Adrenal gland (tissue), 12 donors: Measurements from ENCODE around the gene STARD10. TPM values are rescaled to one million over a fixed set of nuclear protein-coding genes. Genes with fewer than 3 reads are reported as not detected.

Experiments
- DNase-seq, 7 donors: peaks; one replicate each; pipeline ENCODE4 v3.0.0-alpha.2; 2019 to 2020
- H3K27ac ChIP-seq, 5 donors: fragments of 200-600 bp; sonication (generic) in 4 of 5; 1 replicate in 3 of 5; 2 replicates in 2 of 5; pipeline versions ENCODE4 v1.5.1 to v1.8.0; 2016 to 2020; ENCODE audit warnings: mild to moderate bottlenecking in 1 of 5
- H3K27me3 ChIP-seq: fragments of 200-600 bp; 2 replicates; pipeline ENCODE4 v1.8.0; 2021
- H3K36me3 ChIP-seq, 2 donors: fragments of 200-600 bp; replicated peaks in 1 of 2; 1 replicate in 1 of 2; 2 replicates in 1 of 2; pipeline versions ENCODE4 v1.5.1 to v1.8.0; 2018 to 2022
- H3K4me1 ChIP-seq, 2 donors: fragments of 200-600 bp; replicated peaks in 1 of 2; 1 replicate in 1 of 2; 2 replicates in 1 of 2; pipeline versions ENCODE4 v1.5.1 to v1.8.0; 2018 to 2021
- H3K4me3 ChIP-seq, 4 donors: fragments of 200-600 bp; sonication (generic) in 3 of 4; one replicate each; pipeline ENCODE4 v1.5.1; 2016 to 2018
- H3K9me3 ChIP-seq, 3 donors: fragments of 200-600 bp; sonication (generic) in 1 of 3; replicated peaks in 1 of 3; 1 replicate in 2 of 3; 2 replicates in 1 of 3; pipeline versions ENCODE4 v1.5.1 to v1.8.0; 2016 to 2021
- POLR2A ChIP-seq, 2 donors: fragments of 450-650 bp; IDR thresholded peaks; one replicate each; pipeline ENCODE4 v1.6.1; 2017; ENCODE audit warnings: antibody characterized with exemption in 2 of 2, mild to moderate bottlenecking in 2 of 2, moderate library complexity in 1 of 2
- WGBS, 4 donors: extraction: QIAGEN DNeasy Blood & Tissue Kit in 2 of 4; methylation state at CpG; one replicate each; pipeline versions ENCODE4 v1.1.5 to v1.1.7; 2013 to 2017; 5-methylcytosine and 5-hydroxymethylcytosine counted together
- intact Hi-C, 2 donors: fragments of 100-400 bp; cut with DNase I; formaldehyde crosslinking; loops; one replicate each; pipeline versions ENCODE4 v1.14.1 to v1.15.0; 2022 to 2023
- polyA plus RNA-seq, 3 donors: library from polyadenylated mRNA; stranded (reverse); fragments of 200-250 nt in 2 of 3; fragments of 350-450 nt in 1 of 3; fragmentation: Illumina TruSeq in 1 of 3; extraction: RNeasy Lipid Tissue Mini Kit (QIAGEN cat#74804) in 1 of 3; gene quantifications; one replicate each; pipeline ENCODE4 v1.2.3, GENCODE V29; 2013 to 2014
- total RNA-seq, 9 donors: library from RNA; depleted of rRNA in 4 of 9; stranded (reverse); fragments of >200 nt in 4 of 9; fragments of 120-200 nt in 1 of 9; fragmentation: NEBNext Ultra II Directional in 1 of 9; extraction: Animal tissue kit (Norgen Biotek cat#: 25700) in 1 of 9; gene quantifications; one replicate each; pipeline versions ENCODE4 v1.1.0 to v1.2.4, GENCODE V29; 2013 to 2023
- TF ChIP-seq, protein P1 (sequence below), 6 experiments: fragments of 450-650 bp in 4 of 6; fragments of 200-600 bp in 2 of 6; sonication (generic) in 1 of 6; IDR thresholded peaks; 1 replicate in 5 of 6; 2 replicates in 1 of 6; pipeline versions ENCODE4 v1.5.1 to v1.8.0; 2016 to 2021; ENCODE audit warnings: antibody characterized with exemption in 6 of 6, mild to moderate bottlenecking in 2 of 6, moderate library complexity in 1 of 6
- donor health status: healthy with polysubstance abuse.
- donor health status: Bipolar disorder and iron deficiency.
- donor health status: DM: yes; HTN: yes; CAD: no.
- donor health status: DM: no; HTN: no; CAD: no.
- donor health status: DM: no; HTN: no; CAD: no.
- donor health status: DM: yes; HTN: yes; CAD: no.

The STARD10 gene
- total and polyA plus RNA-seq, 12 donors: 190 to 668 (median 350) TPM

DNA sequence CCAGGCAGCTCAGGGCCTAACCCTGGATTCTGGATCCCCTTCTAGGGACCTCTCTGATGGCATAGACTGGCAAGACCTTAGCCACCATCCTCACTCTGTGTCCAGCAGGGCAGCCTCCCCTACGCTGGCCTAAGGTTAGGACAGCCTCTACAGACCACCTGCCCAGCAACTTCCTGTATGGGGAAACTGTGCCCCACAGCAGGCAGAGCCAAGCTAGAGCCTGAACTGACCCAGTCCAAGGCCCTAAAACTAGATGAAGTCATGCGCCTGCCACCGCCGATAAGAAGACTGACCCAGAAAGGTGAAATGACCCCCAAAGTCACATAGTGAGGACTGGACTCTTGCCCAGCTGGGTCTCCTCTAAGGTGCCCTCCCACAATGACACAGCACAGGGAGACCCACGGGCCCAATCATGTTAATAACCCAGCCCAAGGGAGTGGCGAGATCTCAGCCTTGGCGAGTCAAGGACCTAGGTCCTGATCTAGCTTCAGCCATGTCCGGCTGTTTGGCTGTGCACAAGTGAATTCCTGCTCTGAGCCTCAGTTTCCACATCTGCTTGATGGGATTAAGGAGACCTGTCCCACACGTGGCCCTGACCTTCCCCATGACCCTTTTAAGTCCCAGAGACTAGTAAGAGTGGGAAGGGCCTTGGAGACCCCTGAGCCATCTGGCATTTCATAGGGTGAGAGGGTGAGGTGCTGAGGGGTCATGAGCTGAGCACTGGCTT lies 17.6 kb downstream of the STARD10 start:
- H3K4me1 ChIP-seq: peaks cover 73 to 98% of the 10 kb centered on the region in 2 donors

DNA sequence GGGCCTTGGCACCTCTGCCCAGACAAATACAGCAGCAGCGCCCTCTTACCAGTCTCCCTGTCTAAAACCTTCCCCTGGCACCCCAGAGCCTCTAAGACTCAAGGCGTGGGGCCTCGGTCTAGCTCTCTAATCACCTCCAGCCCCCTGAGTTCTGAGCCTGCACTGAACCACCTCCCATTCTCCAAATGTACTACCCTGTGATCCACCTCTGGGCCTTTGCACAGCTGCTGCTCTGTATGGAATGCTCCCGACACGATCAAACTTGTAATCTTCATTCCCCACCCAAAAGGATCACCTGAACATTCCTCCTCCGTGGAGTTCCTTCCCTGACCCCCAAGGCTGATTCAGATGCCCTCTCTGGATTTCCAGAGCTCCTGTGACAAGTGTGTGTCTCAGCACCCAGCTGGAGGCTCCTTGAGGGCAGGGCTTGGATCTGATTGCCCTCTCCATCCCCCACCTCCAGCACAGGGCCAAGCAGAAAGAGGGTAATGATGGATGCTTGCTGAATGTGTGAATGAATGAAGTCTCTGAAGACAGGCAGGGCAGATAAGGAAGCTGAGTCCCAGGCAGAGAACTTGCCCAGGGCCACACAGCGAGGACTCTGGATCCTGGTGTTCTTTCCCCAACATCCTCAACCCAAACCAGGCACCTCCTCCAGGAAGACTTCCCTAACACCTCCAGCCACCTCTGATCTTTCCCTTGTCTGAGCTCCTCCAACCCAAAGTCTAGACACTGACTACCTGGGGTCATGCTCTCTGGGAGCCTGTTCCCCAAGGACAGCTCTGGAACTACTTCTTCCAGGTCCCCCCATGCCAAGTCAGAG lies 18.3 kb downstream of the STARD10 start:
- WGBS, 4 donors: 84 to 90% (median 88%) methylated on average over 7 of the region's 7 CpGs
- TF ChIP-seq, protein P1, sequence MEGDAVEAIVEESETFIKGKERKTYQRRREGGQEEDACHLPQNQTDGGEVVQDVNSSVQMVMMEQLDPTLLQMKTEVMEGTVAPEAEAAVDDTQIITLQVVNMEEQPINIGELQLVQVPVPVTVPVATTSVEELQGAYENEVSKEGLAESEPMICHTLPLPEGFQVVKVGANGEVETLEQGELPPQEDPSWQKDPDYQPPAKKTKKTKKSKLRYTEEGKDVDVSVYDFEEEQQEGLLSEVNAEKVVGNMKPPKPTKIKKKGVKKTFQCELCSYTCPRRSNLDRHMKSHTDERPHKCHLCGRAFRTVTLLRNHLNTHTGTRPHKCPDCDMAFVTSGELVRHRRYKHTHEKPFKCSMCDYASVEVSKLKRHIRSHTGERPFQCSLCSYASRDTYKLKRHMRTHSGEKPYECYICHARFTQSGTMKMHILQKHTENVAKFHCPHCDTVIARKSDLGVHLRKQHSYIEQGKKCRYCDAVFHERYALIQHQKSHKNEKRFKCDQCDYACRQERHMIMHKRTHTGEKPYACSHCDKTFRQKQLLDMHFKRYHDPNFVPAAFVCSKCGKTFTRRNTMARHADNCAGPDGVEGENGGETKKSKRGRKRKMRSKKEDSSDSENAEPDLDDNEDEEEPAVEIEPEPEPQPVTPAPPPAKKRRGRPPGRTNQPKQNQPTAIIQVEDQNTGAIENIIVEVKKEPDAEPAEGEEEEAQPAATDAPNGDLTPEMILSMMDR (IDR thresholded peaks at IDR 0.05): no peak
- no peak for TF ChIP-seq POLR2A (IDR thresholded peaks at IDR 0.05)
- DNase-seq: no peak
- no peak overlapping the region for H3K4me3 ChIP-seq
- peaks cover 76 to 95% of the 10 kb centered on the region in 2 donors for H3K4me1 ChIP-seq
- peak overlapping the region; percentile 44 to 92 (median 85) for H3K27ac ChIP-seq
- intact Hi-C loops: no loop called here
- H3K27me3 ChIP-seq: no peaks in the 10 kb centered on the region
- H3K9me3 ChIP-seq: no peaks in the 10 kb centered on the region
- no peaks in the 10 kb centered on the region for H3K36me3 ChIP-seq

More for the DNA sequence above, 17.6 kb downstream of the STARD10 start:
- intact Hi-C loops: no loop called here
- peak in 6 of 7 donors; percentile 38 to 80 (median 72) for DNase-seq
- Histone ChIP-seq H3K4me3 (no peak overlapping the region), H3K27ac (peak overlapping the region; percentile 66 to 92 (median 88)), H3K27me3 (no peaks in the 10 kb centered on the region), H3K9me3 (no peaks in the 10 kb centered on the region), H3K36me3 (no peaks in the 10 kb centered on the region)
- WGBS, 4 donors: 45 to 74% (median 55%) methylated on average over 5 to 9 of the region's 9 CpGs
- TF ChIP-seq, protein P1 (IDR thresholded peaks at IDR 0.05): no peak
- peak in 1 of 2 donors; percentile 28 for TF ChIP-seq POLR2A (IDR thresholded peaks at IDR 0.05)

DNA sequence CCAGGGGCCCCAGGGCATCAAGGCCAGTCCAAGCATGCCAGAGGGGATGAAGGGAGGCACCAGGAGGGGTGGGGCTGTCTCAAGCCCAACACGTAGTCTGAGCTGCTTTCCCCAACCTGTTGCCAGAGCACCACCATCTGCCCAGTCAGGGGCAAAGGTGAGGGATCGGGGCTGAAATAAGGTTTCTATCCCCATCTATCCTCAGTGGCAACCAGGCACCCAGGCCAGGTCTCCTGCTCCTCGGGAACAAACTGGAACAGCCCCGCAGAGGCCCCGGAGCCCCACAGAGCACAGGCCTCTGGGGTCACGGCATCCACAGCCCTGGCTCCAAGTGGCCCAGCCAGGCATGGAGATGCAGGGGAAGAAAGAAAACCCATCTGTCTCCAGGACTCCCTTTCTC lies 19.3 kb downstream of the STARD10 start:
- H3K4me1 ChIP-seq: peaks cover 67 to 92% of the 10 kb centered on the region in 2 donors
- intact Hi-C loops: no loop called here

DNA sequence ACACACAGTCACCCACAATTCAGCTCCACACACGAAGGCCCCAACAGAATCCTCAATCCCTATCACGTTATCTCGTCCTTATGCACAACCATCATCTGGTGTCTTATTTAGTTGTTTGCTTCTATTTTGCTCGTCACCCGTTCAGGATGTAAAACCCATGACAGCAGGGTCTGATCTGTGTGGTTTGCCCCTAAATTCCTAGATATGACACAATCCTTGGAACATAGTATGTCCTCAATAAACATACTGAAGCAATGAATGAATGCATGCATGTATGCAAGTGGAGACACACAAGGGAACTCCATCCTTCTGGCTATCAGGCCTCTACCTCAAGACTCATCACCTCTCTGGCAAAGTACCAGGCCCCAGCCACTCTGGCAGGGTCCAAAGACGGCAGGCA lies 20.2 kb downstream of the STARD10 start:
- no peak for DNase-seq
- peak overlapping the region; percentile 38 to 92 (median 85) for H3K27ac ChIP-seq
- H3K4me1 ChIP-seq: peaks cover 59 to 84% of the 10 kb centered on the region in 2 donors
- intact Hi-C loops: no loop called here
- no peaks in the 10 kb centered on the region for H3K9me3 ChIP-seq
- TF ChIP-seq, protein P1 (IDR thresholded peaks at IDR 0.05): no peak
- TF ChIP-seq POLR2A (IDR thresholded peaks at IDR 0.05): no peak
- no peaks in the 10 kb centered on the region for H3K27me3 ChIP-seq
- no peak overlapping the region for H3K4me3 ChIP-seq
- 35 to 52% (median 50%) methylated on average over 6 of the region's 6 CpGs for WGBS, 4 donors
- H3K36me3 ChIP-seq: no peaks in the 10 kb centered on the region

More for the DNA sequence above, 19.3 kb downstream of the STARD10 start:
- H3K36me3 ChIP-seq: no peaks in the 10 kb centered on the region
- TF ChIP-seq POLR2A (IDR thresholded peaks at IDR 0.05): no peak
- TF ChIP-seq, protein P1 (IDR thresholded peaks at IDR 0.05): no peak
- no peak for DNase-seq
- H3K27ac ChIP-seq: peak overlapping the region in 3 of 5 donors; percentile 85 to 92 (median 88)
- no peaks in the 10 kb centered on the region for H3K27me3 ChIP-seq
- 58 to 87% (median 76%) methylated on average over 2 to 6 of the region's 6 CpGs for whole genome bisulfite sequencing, 4 donors
- H3K9me3 ChIP-seq: no peaks in the 10 kb centered on the region
- no peak overlapping the region for H3K4me3 ChIP-seq
